IMR-90 (cell line): ENCODE measurements around the gene MRPS31. TPM values are rescaled to one million over a fixed set of nuclear protein-coding genes. Genes with fewer than 3 reads are reported as not detected.

Experiments used
- ATAC-seq: fragments of 200-7000 bp; cut with Tn5 transposase; 2 replicates; pipeline ENCODE4 v1.9.1; 2020; ENCODE audit warnings: low read depth, mild to moderate bottlenecking, moderate library complexity
- BruUV-seq: library from RNA; stranded (reverse); fragments of 400-500 nt; replicated peaks from 2 replicates; lab custom pipeline; 2021; lab: Mats Ljungman, UMichigan
- CTCF ChIA-PET: fragments of 300-600 bp; formaldehyde crosslinking; extraction: SDS; loops from one replicate; lab custom pipeline; 2021; ENCODE audit warnings: antibody characterized with exemption; lab: Yijun Ruan, JAX
- POLR2A ChIA-PET: fragments of 300-600 bp; sonication (Branson Sonifier 250); formaldehyde crosslinking; loops from one replicate; lab custom pipeline; 2022; ENCODE audit warnings: antibody characterized with exemption; ENCODE audit not compliant: unreplicated experiment; lab: Charles Lee
- DNase-seq: peaks from one replicate; pipeline ENCODE4 v3.0.0; 2013
- H2AFZ ChIP-seq: replicated peaks from 2 replicates; pipeline ENCODE3; 2013; ENCODE audit warnings: low read length, mild to moderate bottlenecking; ENCODE audit not compliant: poor library complexity
- H2AK5ac ChIP-seq: 2 replicates; pipeline ENCODE4 v1.6.1; 2013; ENCODE audit warnings: low read depth, low read length, inconsistent platforms
- H2AK9ac ChIP-seq: replicated peaks from 2 replicates; pipeline ENCODE3; 2013; ENCODE audit warnings: mild to moderate bottlenecking, low read depth, low read length, moderate library complexity; ENCODE audit not compliant: poor library complexity
- H2BK120ac ChIP-seq: 2 replicates; pipeline ENCODE4 v1.6.1; 2013; ENCODE audit warnings: low read depth, low read length, inconsistent platforms
- H2BK15ac ChIP-seq: 3 replicates; pipeline ENCODE4 v1.6.1; 2013; ENCODE audit warnings: low read depth, low read length, inconsistent platforms
- H2BK20ac ChIP-seq: 2 replicates; pipeline ENCODE4 v1.6.1; 2013; ENCODE audit warnings: low read depth, mild to moderate bottlenecking, inconsistent platforms, low read length, moderate library complexity
- H2BK5ac ChIP-seq: 2 replicates; pipeline ENCODE4 v1.6.1; 2013; ENCODE audit warnings: mild to moderate bottlenecking, low read depth, low read length, inconsistent platforms; ENCODE audit not compliant: poor library complexity, severe bottlenecking
- H3K14ac ChIP-seq: replicated peaks from 2 replicates; pipeline ENCODE4 v1.6.1; 2013; ENCODE audit warnings: low read depth, low read length, inconsistent platforms
- H3K18ac ChIP-seq: 2 replicates; pipeline ENCODE4 v1.6.1; 2013; ENCODE audit warnings: low read depth, low read length, control low read depth
- H3K23ac ChIP-seq: 2 replicates; pipeline ENCODE4 v1.6.1; 2013; ENCODE audit warnings: low read depth, low read length, inconsistent platforms
- H3K27ac ChIP-seq: 2 replicates; pipeline ENCODE4 v1.5.1; 2013; ENCODE audit warnings: mild to moderate bottlenecking, control low read depth, low read length; ENCODE audit not compliant: insufficient read depth
- H3K27me3 ChIP-seq: 2 replicates; pipeline ENCODE4 v1.6.1; 2013; ENCODE audit warnings: low read length; ENCODE audit not compliant: control insufficient read depth, insufficient read depth
- H3K36me3 ChIP-seq: 2 replicates; pipeline ENCODE4 v1.6.1; 2013; ENCODE audit warnings: low read length, mixed read lengths; ENCODE audit not compliant: control insufficient read depth, insufficient read depth
- H3K4ac ChIP-seq: 2 replicates; pipeline ENCODE4 v1.6.1; 2013; ENCODE audit warnings: low read depth, low read length, inconsistent platforms
- H3K4me1 ChIP-seq: 2 replicates; pipeline ENCODE4 v1.6.1; 2013; ENCODE audit warnings: low read length, mixed read lengths; ENCODE audit not compliant: control insufficient read depth, insufficient read depth
- H3K4me2 ChIP-seq: 2 replicates; pipeline ENCODE4 v1.6.1; 2013; ENCODE audit warnings: low read depth, mild to moderate bottlenecking, control low read depth, low read length, moderate library complexity
- H3K4me3 ChIP-seq: 2 replicates; pipeline ENCODE4 v1.5.1; 2013; ENCODE audit warnings: low read depth, mild to moderate bottlenecking, control low read depth, low read length, moderate library complexity; ENCODE audit not compliant: insufficient read depth
- H3K56ac ChIP-seq: 2 replicates; pipeline ENCODE4 v1.6.1; 2013; ENCODE audit warnings: low read length, inconsistent platforms; ENCODE audit not compliant: insufficient read depth; ENCODE audit errors: extremely low read depth
- H3K79me1 ChIP-seq, 2 experiments: 2 replicates each; pipeline ENCODE4 v1.6.1; 2013; ENCODE audit warnings: low read length in 2 of 2, inconsistent platforms in 1 of 2, low read depth in 1 of 2
- H3K9ac ChIP-seq: 2 replicates; pipeline ENCODE4 v1.6.1; 2013; ENCODE audit warnings: low read depth, low read length, control low read depth
- H3K9me1 ChIP-seq: 2 replicates; pipeline ENCODE4 v1.6.1; 2013; ENCODE audit warnings: low read length, inconsistent platforms; ENCODE audit not compliant: insufficient read depth
- H3K9me3 ChIP-seq: 2 replicates; pipeline ENCODE4 v1.6.1; 2013; ENCODE audit warnings: low read length; ENCODE audit not compliant: control insufficient read depth, insufficient read depth
- H4K20me1 ChIP-seq: 2 replicates; pipeline ENCODE4 v1.6.1; 2013; ENCODE audit warnings: low read length, inconsistent platforms; ENCODE audit not compliant: insufficient read depth
- H4K5ac ChIP-seq: 2 replicates; pipeline ENCODE4 v1.6.1; 2013; ENCODE audit warnings: mild to moderate bottlenecking, low read depth, low read length, control low read depth
- H4K8ac ChIP-seq, 2 experiments: 2 replicates each; pipeline ENCODE4 v1.6.1; 2013; ENCODE audit warnings: low read depth in 2 of 2, low read length in 2 of 2, control low read depth in 1 of 2, inconsistent platforms in 1 of 2
- H4K91ac ChIP-seq: 2 replicates; pipeline ENCODE4 v1.6.1; 2013; ENCODE audit warnings: low read depth, low read length, inconsistent platforms; ENCODE audit not compliant: insufficient read depth
- MAFK ChIP-seq: IDR thresholded peaks from 2 replicates; pipeline ENCODE4 v1.6.1; 2012; ENCODE audit warnings: low read depth, low read length, improper control_type of control experiment
- MXI1 ChIP-seq: IDR thresholded peaks from 2 replicates; pipeline ENCODE4 v1.6.1; 2012; ENCODE audit warnings: low read depth, mild to moderate bottlenecking, low read length, moderate library complexity, borderline replicate concordance
- POLR2A ChIP-seq: IDR thresholded peaks from 2 replicates; pipeline ENCODE4 v1.6.1; 2012; ENCODE audit warnings: mild to moderate bottlenecking, low read depth, low read length
- RFX5 ChIP-seq: IDR thresholded peaks from 2 replicates; pipeline ENCODE4 v1.8.0; 2012; ENCODE audit warnings: low read depth, mild to moderate bottlenecking, low read length, moderate library complexity
- SMC3 ChIP-seq: fragments of 150-350 bp; IDR thresholded peaks from 2 replicates; pipeline ENCODE4 v1.6.1; 2016; ENCODE audit warnings: low read depth, mild to moderate bottlenecking, antibody characterized with exemption, low read length, moderate library complexity
- WGBS, 2 experiments: methylation state at CpG; one replicate each; pipeline versions ENCODE4 v1.1.5 to v1.1.7; 2013; ENCODE audit warnings: missing lambda C conversion rate in 2 of 2; ENCODE audit not compliant: insufficient read length in 1 of 2; ENCODE audit errors: extremely low coverage in 2 of 2; 5-methylcytosine and 5-hydroxymethylcytosine counted together
- dilution Hi-C: fragments of 300-500 bp; cut with HindIII; formaldehyde crosslinking; loops from one replicate; pipeline ENCODE4 v1.14.3; 2018; ENCODE audit warnings: low sequenced_read_pairs; ENCODE audit not compliant: unreplicated experiment
- in situ Hi-C: fragments of 300-500 bp; cut with MboI; formaldehyde crosslinking; loops from 3 replicates; pipeline ENCODE4 v1.14.3; 2019; ENCODE audit warnings: low sequenced_read_pairs, inconsistent platforms, mixed read lengths
- intact Hi-C: fragments of 100-400 bp; cut with micrococcal nuclease; formaldehyde crosslinking; loops from 2 replicates; pipeline ENCODE4 v1.10.0; 2022
- polyA plus RNA-seq, 3 experiments: library from polyadenylated mRNA; depleted of rRNA; stranded (reverse); fragments of >200 nt; gene quantifications; 2 replicates each; pipeline ENCODE4 v1.2.3, GENCODE V29; 2012; ENCODE audit warnings: low replicate concordance in 1 of 3
- total RNA-seq: library from RNA; depleted of rRNA; stranded (reverse); fragments of >200 nt; gene quantifications from 2 replicates; pipeline ENCODE4 v1.2.3, GENCODE V29; 2012
- TF ChIP-seq, protein P1 (sequence below): fragments of 150-350 bp; IDR thresholded peaks from 2 replicates; pipeline ENCODE4 v1.6.1; 2017; ENCODE audit warnings: mild to moderate bottlenecking, antibody characterized with exemption, low read length, low read depth
- TF ChIP-seq, protein P2 (sequence below): fragments of 150-350 bp; IDR thresholded peaks from 2 replicates; pipeline ENCODE4 v1.6.1; 2016; ENCODE audit warnings: low read depth, mild to moderate bottlenecking, low read length, moderate library complexity, borderline replicate concordance
- TF ChIP-seq, protein P3 (sequence below): conservative IDR thresholded peaks from 2 replicates; pipeline ENCODE4 v1.5.1; 2012; ENCODE audit warnings: mild to moderate bottlenecking, low read depth, low read length, improper control_type of control experiment

The MRPS31 gene
- total and polyA plus RNA-seq, 2 of the 4 experiments (the other 2 are of a cell fraction) = 9.3 to 14.8 TPM

DNA sequence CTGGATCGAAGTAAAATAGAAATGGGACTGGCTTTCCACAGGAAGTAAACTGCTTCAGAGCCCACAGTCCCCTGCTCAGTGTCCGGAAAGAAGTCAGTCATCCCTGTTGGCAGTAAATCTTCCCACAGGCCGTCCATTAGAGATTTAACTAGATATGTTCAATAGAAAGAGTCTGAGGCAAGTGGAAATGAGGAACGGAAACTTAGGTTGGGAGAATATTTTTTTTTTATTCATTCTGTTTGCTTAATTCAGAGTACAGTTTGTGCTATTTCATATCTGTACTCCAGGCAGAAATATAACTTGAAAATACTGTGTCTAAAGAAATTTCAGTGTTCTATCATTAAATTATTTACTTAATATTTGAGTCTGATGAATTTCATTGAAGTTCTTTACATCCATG lies 41.1 kb upstream of the MRPS31 start:
- H2BK15ac ChIP-seq = no peak overlapping the region
- no peaks in the 10 kb centered on the region for H4K20me1 ChIP-seq
- peaks cover 19% of the 10 kb centered on the region for H3K36me3 ChIP-seq
- no peak overlapping the region for H3K4me3 ChIP-seq
- TF ChIP-seq MXI1 (no peak), SMC3 (no peak), POLR2A (no peak), RFX5 (no peak), MAFK (no peak)
- TF ChIP-seq, protein P1, sequence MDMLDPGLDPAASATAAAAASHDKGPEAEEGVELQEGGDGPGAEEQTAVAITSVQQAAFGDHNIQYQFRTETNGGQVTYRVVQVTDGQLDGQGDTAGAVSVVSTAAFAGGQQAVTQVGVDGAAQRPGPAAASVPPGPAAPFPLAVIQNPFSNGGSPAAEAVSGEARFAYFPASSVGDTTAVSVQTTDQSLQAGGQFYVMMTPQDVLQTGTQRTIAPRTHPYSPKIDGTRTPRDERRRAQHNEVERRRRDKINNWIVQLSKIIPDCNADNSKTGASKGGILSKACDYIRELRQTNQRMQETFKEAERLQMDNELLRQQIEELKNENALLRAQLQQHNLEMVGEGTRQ = no peak
- TF ChIP-seq, protein P2, sequence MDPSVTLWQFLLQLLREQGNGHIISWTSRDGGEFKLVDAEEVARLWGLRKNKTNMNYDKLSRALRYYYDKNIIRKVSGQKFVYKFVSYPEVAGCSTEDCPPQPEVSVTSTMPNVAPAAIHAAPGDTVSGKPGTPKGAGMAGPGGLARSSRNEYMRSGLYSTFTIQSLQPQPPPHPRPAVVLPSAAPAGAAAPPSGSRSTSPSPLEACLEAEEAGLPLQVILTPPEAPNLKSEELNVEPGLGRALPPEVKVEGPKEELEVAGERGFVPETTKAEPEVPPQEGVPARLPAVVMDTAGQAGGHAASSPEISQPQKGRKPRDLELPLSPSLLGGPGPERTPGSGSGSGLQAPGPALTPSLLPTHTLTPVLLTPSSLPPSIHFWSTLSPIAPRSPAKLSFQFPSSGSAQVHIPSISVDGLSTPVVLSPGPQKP = no peak
- TF ChIP-seq, protein P3, sequence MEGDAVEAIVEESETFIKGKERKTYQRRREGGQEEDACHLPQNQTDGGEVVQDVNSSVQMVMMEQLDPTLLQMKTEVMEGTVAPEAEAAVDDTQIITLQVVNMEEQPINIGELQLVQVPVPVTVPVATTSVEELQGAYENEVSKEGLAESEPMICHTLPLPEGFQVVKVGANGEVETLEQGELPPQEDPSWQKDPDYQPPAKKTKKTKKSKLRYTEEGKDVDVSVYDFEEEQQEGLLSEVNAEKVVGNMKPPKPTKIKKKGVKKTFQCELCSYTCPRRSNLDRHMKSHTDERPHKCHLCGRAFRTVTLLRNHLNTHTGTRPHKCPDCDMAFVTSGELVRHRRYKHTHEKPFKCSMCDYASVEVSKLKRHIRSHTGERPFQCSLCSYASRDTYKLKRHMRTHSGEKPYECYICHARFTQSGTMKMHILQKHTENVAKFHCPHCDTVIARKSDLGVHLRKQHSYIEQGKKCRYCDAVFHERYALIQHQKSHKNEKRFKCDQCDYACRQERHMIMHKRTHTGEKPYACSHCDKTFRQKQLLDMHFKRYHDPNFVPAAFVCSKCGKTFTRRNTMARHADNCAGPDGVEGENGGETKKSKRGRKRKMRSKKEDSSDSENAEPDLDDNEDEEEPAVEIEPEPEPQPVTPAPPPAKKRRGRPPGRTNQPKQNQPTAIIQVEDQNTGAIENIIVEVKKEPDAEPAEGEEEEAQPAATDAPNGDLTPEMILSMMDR = no peak
- POLR2A ChIA-PET = no interaction called here
- ATAC-seq = no peak
- DNase-seq = no peak
- H2BK5ac ChIP-seq = no peak overlapping the region
- no peak overlapping the region for H2AFZ ChIP-seq
- no peak overlapping the region for H3K9ac ChIP-seq
- dilution Hi-C loops (no loop called here), in situ Hi-C loops (no loop called here), intact Hi-C loops (no loop called here)
- no peak overlapping the region for H3K27ac ChIP-seq
- H3K27me3 ChIP-seq = no peaks in the 10 kb centered on the region
- no peak overlapping the region for H2AK5ac ChIP-seq
- WGBS, 2 experiments = no CpG with 5 or more reads among the region's 4 CpGs
- no peaks in the 10 kb centered on the region for H3K9me1 ChIP-seq
- H3K14ac ChIP-seq = no peak overlapping the region
- peaks cover 2% of the 10 kb centered on the region; the same call in 1 of the 2 replicates for H3K4me1 ChIP-seq
- H3K18ac ChIP-seq = no peak overlapping the region
- H2BK120ac ChIP-seq = no peak overlapping the region
- no peak overlapping the region for H2BK20ac ChIP-seq
- no peak overlapping the region for H4K8ac ChIP-seq
- BruUV-seq = no TSS peak
- no peak overlapping the region for H4K5ac ChIP-seq
- no peak overlapping the region for H3K56ac ChIP-seq
- no peak overlapping the region for H3K23ac ChIP-seq
- no peaks in the 10 kb centered on the region for H3K9me3 ChIP-seq
- CTCF ChIA-PET = interaction anchor here (0.6 kb wide), 1 partner anchor 45 kb away, joined by 3 read pairs; no protein-coding TSS in a partner anchor
- no peak overlapping the region for H3K4ac ChIP-seq
- no peak overlapping the region for H4K91ac ChIP-seq
- H3K79me1 ChIP-seq = no peaks in the 10 kb centered on the region
- no peak overlapping the region for H3K4me2 ChIP-seq
- no peak overlapping the region for H2AK9ac ChIP-seq
